Dendritic cell treated with granulocyte-macrophage colony-stimulating factor and Interleukin-4, amounts not matched to agents 40 ng/mL and 50 ng/mL, for 4 days (primary cell): ENCODE measurements around the gene ST3GAL6.

Experiments
- H3K27ac Mint-ChIP-seq: one replicate; pipeline ENCODE4 v1.8.0; 2022; ENCODE audit warnings: mild to moderate bottlenecking, mixed read lengths
- H3K27me3 Mint-ChIP-seq: one replicate; pipeline ENCODE4 v1.8.0; 2022; ENCODE audit warnings: mild to moderate bottlenecking, mixed read lengths
- H3K36me3 Mint-ChIP-seq: one replicate; pipeline ENCODE4 v1.8.0; 2022; ENCODE audit warnings: low read depth, mixed read lengths
- H3K4me1 Mint-ChIP-seq: one replicate; pipeline ENCODE4 v1.8.0; 2022; ENCODE audit warnings: low read depth, mixed read lengths
- H3K4me3 Mint-ChIP-seq: one replicate; pipeline ENCODE4 v1.8.0; 2022; ENCODE audit warnings: mild to moderate bottlenecking, moderate library complexity, mixed read lengths
- H3K9me3 Mint-ChIP-seq: one replicate; pipeline ENCODE4 v1.8.0; 2022; ENCODE audit warnings: mixed read lengths
- intact Hi-C: fragments of 100-400 bp; cut with micrococcal nuclease; formaldehyde crosslinking; loops from one replicate; pipeline ENCODE4 v1.15.0; 2022

The ST3GAL6 gene

GRCh38 chr3:98787181-98787580 lies 24.0 kb downstream of the ST3GAL6 start:
- Mint-ChIP-seq H3K4me3 (no peak overlapping the region), H3K27me3 (no peaks in the 10 kb centered on the region), H3K9me3 (no peaks in the 10 kb centered on the region), H3K27ac (no peak overlapping the region), H3K4me1 (peaks cover 39% of the 10 kb centered on the region), H3K36me3 (peaks cover 43% of the 10 kb centered on the region)
- intact Hi-C loops = no loop called here

GRCh38 chr3:98788651-98789050 lies 25.5 kb downstream of the ST3GAL6 start:
- intact Hi-C loops = no loop called here
- H3K4me1 Mint-ChIP-seq = peaks cover 31% of the 10 kb centered on the region
- H3K27ac Mint-ChIP-seq = no peak overlapping the region
- H3K9me3 Mint-ChIP-seq = no peaks in the 10 kb centered on the region
- H3K27me3 Mint-ChIP-seq = no peaks in the 10 kb centered on the region
- H3K4me3 Mint-ChIP-seq = no peak overlapping the region
- peaks cover 37% of the 10 kb centered on the region for H3K36me3 Mint-ChIP-seq

- H3K27ac Mint-ChIP-seq = no peak overlapping the region
- H3K27me3 Mint-ChIP-seq = no peaks in the 10 kb centered on the region
- H3K36me3 Mint-ChIP-seq = peaks cover 43% of the 10 kb centered on the region
- peaks cover 4% of the 10 kb centered on the region for H3K4me1 Mint-ChIP-seq
- no peak overlapping the region for H3K4me3 Mint-ChIP-seq
- intact Hi-C loops = no loop called here
- H3K9me3 Mint-ChIP-seq = no peaks in the 10 kb centered on the region
Measured at GRCh38 chr3:98791341-98792325, 28.5 kb downstream of the ST3GAL6 start.

- no peaks in the 10 kb centered on the region for H3K9me3 Mint-ChIP-seq
- H3K4me3 Mint-ChIP-seq = no peak overlapping the region
- intact Hi-C loops = no loop called here
- H3K36me3 Mint-ChIP-seq = peaks cover 43% of the 10 kb centered on the region
- H3K27ac Mint-ChIP-seq = no peak overlapping the region
- H3K4me1 Mint-ChIP-seq = no peaks in the 10 kb centered on the region
- no peaks in the 10 kb centered on the region for H3K27me3 Mint-ChIP-seq
Measured at GRCh38 chr3:98793971-98794370, 30.8 kb downstream of the ST3GAL6 start.

DNA sequence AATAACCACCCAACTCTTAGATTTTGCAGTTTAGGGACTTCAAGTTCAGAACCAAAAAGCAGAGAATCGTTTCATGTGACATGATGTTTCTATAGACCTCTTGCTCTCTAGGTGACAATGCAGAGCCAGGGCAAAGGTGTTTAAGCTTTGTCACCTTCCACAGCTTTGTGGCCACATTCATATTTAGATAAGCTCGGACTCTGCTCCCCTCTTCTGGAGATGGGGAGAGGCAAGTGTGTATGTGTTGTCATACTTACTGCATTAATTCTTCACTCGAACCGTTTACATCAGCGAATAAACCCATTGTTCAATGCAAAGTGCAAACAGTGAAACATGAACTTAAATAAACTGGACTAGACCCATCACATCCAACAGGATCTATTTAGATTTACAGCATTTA lies 33.2 kb downstream of the ST3GAL6 start:
- Mint-ChIP-seq H3K4me3 (no peak overlapping the region), H3K4me1 (no peaks in the 10 kb centered on the region), H3K27me3 (no peaks in the 10 kb centered on the region), H3K9me3 (no peaks in the 10 kb centered on the region), H3K27ac (no peak overlapping the region), H3K36me3 (peaks cover 29% of the 10 kb centered on the region)
- intact Hi-C loops = no loop called here

DNA sequence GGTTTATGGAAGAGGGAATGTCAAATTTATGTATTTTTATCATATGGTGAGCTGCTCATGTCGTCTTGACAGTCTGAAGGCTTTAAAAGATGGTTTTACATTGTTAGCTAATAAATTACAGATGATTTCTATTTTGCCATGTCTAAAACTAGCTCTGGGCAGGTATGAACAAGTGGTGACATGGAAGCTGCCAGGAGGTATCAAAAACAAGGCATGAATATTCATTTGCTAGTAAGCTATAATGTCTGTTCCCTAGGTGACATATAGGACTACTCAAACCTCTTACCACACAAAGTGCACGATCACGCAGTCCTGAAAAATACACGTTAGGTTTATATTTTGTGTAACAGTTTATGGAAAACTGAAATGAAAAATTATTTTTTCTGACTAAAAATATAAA lies 34.8 kb downstream of the ST3GAL6 start:
- intact Hi-C loops = no loop called here
- Mint-ChIP-seq H3K36me3 (peaks cover 29% of the 10 kb centered on the region), H3K27me3 (no peaks in the 10 kb centered on the region), H3K4me1 (no peaks in the 10 kb centered on the region), H3K4me3 (no peak overlapping the region), H3K27ac (no peak overlapping the region), H3K9me3 (no peaks in the 10 kb centered on the region)

GRCh38 chr3:98798820-98799219 lies 35.7 kb downstream of the ST3GAL6 start:
- Mint-ChIP-seq H3K9me3 (no peaks in the 10 kb centered on the region), H3K4me1 (no peaks in the 10 kb centered on the region), H3K27me3 (no peaks in the 10 kb centered on the region), H3K27ac (no peak overlapping the region), H3K36me3 (peaks cover 20% of the 10 kb centered on the region), H3K4me3 (no peak overlapping the region)
- intact Hi-C loops = no loop called here

GRCh38 chr3:98799479-98799878 lies 36.3 kb downstream of the ST3GAL6 start:
- Mint-ChIP-seq H3K36me3 (peaks cover 14% of the 10 kb centered on the region), H3K27ac (no peak overlapping the region), H3K27me3 (no peaks in the 10 kb centered on the region), H3K9me3 (no peaks in the 10 kb centered on the region), H3K4me3 (no peak overlapping the region), H3K4me1 (no peaks in the 10 kb centered on the region)
- intact Hi-C loops = no loop called here

DNA sequence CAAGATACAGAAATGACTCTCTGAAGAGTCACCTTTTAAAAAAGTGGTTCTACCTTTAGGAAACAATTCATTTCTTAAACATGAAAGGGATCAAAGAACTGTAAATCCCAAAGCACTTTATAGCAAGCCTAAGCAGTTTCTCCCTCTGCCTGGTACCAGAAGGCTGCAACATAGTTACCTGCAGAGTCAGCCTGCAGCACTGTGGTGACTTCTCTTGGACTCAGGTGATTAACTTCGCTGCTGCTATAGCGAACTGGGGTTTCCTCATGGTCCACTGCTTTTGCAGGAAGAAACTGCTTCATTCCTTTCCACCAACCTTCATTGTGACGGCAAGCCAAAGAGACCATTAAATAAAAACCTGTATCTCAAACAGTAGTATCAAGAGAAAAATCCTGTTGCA lies 37.3 kb downstream of the ST3GAL6 start:
- Mint-ChIP-seq H3K27me3 (no peaks in the 10 kb centered on the region), H3K4me1 (no peaks in the 10 kb centered on the region), H3K9me3 (no peaks in the 10 kb centered on the region), H3K4me3 (no peak overlapping the region), H3K27ac (no peak overlapping the region), H3K36me3 (peaks cover 5% of the 10 kb centered on the region)
- intact Hi-C loops = no loop called here

DNA sequence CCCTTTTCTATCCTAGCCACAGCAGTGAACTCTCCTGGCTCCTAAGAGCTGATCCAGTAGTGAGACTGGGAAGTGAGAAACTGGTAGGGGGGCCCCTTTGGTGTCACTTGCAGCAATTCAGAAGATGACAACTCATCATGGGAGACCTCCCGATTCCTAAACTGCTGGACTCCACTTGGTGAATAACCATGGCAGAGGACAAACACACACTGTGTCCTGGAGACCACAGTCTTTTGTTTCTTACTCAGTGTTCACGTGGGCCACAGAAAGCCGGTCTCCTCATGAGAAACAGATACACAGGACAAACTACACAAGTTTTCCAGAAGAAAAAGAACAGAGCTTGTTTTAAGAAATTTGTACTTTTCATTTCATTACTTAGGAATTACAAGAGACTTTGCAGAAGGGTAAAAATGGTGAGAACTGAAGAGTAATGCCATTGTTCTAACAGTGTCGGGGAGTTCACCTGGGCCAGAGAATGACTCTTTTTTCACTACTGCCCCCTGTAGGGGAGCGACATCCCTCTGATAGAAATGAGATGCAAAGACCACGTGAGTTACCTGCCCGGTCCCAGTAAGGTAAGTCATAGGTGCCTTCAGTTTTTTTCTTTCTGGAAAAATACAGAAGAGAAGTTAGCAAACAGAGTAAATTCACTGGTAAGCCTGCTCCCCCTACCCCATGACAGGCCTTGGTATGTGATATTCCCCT lies 38.1 kb downstream of the ST3GAL6 start:
- Mint-ChIP-seq H3K4me1 (no peaks in the 10 kb centered on the region), H3K9me3 (no peaks in the 10 kb centered on the region), H3K4me3 (no peak overlapping the region), H3K27ac (no peak overlapping the region), H3K27me3 (no peaks in the 10 kb centered on the region), H3K36me3 (peaks cover 2% of the 10 kb centered on the region)
- intact Hi-C loops = no loop called here

GRCh38 chr3:98805571-98805970 lies 42.4 kb downstream of the ST3GAL6 start:
- Mint-ChIP-seq H3K9me3 (no peaks in the 10 kb centered on the region), H3K27ac (no peak overlapping the region), H3K27me3 (no peaks in the 10 kb centered on the region), H3K4me1 (peaks cover 27% of the 10 kb centered on the region), H3K36me3 (no peaks in the 10 kb centered on the region), H3K4me3 (no peak overlapping the region)
- intact Hi-C loops = loop anchor here (5.0 kb wide), 1 partner anchor 43 kb away; the partner anchor contains the start of gene ST3GAL6

- peaks cover 27% of the 10 kb centered on the region for H3K4me1 Mint-ChIP-seq
- H3K27me3 Mint-ChIP-seq = no peaks in the 10 kb centered on the region
- intact Hi-C loops = loop anchor here (5.0 kb wide), 1 partner anchor 44 kb away; the partner anchor contains the start of gene ST3GAL6
- H3K36me3 Mint-ChIP-seq = no peaks in the 10 kb centered on the region
- no peak overlapping the region for H3K4me3 Mint-ChIP-seq
- H3K27ac Mint-ChIP-seq = no peak overlapping the region
- no peaks in the 10 kb centered on the region for H3K9me3 Mint-ChIP-seq
Measured at GRCh38 chr3:98806521-98806920, 43.4 kb downstream of the ST3GAL6 start.

GRCh38 chr3:98807011-98807410 lies 43.9 kb downstream of the ST3GAL6 start:
- Mint-ChIP-seq H3K27me3 (no peaks in the 10 kb centered on the region), H3K36me3 (no peaks in the 10 kb centered on the region), H3K4me3 (no peak overlapping the region), H3K27ac (no peak overlapping the region), H3K4me1 (peaks cover 27% of the 10 kb centered on the region), H3K9me3 (no peaks in the 10 kb centered on the region)
- intact Hi-C loops = loop anchor here (5.0 kb wide), 1 partner anchor 45 kb away; the partner anchor contains the start of gene ST3GAL6

DNA sequence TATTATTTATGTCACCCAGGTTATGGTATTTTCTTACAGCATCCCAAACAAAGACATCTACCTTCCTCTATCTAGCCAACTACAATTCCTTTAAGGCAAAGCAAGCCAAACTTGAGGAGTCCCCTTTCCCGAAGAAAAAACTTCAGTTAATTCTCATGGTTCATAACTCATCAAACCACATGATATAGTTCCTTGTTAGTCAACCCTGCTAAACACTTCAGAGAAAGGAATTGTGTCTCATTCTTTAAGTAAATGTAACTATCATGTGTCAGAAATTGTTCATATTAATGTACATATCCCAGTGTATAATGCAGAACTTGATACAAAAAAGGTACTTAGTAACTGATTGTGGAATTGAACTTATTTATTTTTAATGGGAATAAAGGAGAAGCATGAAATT lies 44.4 kb downstream of the ST3GAL6 start:
- Mint-ChIP-seq H3K9me3 (no peaks in the 10 kb centered on the region), H3K4me3 (no peak overlapping the region), H3K27me3 (no peaks in the 10 kb centered on the region), H3K36me3 (no peaks in the 10 kb centered on the region), H3K27ac (no peak overlapping the region), H3K4me1 (peaks cover 27% of the 10 kb centered on the region)
- intact Hi-C loops = loop anchor here (5.0 kb wide), 1 partner anchor 45 kb away; the partner anchor contains the start of gene ST3GAL6
